VCaP (cell line): ENCODE results near the gene EIF4G3.

Experiments used
- H3K27ac ChIP-seq: fragments of 450-650 bp; 2 replicates; pipeline ENCODE4 v1.5.1; 2017
- TF ChIP-seq, protein P1 (sequence below): fragments of 450-650 bp; conservative IDR thresholded peaks from 2 replicates; pipeline ENCODE4 v1.5.1; 2017; ENCODE audit warnings: mild to moderate bottlenecking, moderate library complexity

The EIF4G3 gene

DNA sequence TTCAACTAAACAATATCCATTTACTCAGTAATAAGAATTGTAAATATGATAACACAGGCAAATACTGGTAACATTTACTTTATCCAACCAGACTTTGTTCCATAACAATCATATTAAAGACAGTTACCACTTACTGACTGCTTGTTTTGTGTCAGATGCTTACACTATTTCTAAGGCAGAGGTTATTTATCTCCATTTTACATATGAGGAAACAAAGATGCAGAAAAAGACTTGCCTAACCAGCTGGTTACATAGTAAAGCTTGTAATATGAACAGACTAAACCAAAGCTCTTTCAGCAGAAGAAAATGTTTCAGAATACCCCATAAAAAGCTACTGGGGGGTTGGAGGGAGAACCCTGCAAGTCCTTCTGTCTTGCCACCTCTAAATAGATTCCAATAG is 180.1 kb downstream of the EIF4G3 start:
- no peak overlapping the region for H3K27ac ChIP-seq
- TF ChIP-seq, protein P1, sequence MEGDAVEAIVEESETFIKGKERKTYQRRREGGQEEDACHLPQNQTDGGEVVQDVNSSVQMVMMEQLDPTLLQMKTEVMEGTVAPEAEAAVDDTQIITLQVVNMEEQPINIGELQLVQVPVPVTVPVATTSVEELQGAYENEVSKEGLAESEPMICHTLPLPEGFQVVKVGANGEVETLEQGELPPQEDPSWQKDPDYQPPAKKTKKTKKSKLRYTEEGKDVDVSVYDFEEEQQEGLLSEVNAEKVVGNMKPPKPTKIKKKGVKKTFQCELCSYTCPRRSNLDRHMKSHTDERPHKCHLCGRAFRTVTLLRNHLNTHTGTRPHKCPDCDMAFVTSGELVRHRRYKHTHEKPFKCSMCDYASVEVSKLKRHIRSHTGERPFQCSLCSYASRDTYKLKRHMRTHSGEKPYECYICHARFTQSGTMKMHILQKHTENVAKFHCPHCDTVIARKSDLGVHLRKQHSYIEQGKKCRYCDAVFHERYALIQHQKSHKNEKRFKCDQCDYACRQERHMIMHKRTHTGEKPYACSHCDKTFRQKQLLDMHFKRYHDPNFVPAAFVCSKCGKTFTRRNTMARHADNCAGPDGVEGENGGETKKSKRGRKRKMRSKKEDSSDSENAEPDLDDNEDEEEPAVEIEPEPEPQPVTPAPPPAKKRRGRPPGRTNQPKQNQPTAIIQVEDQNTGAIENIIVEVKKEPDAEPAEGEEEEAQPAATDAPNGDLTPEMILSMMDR = no peak

DNA sequence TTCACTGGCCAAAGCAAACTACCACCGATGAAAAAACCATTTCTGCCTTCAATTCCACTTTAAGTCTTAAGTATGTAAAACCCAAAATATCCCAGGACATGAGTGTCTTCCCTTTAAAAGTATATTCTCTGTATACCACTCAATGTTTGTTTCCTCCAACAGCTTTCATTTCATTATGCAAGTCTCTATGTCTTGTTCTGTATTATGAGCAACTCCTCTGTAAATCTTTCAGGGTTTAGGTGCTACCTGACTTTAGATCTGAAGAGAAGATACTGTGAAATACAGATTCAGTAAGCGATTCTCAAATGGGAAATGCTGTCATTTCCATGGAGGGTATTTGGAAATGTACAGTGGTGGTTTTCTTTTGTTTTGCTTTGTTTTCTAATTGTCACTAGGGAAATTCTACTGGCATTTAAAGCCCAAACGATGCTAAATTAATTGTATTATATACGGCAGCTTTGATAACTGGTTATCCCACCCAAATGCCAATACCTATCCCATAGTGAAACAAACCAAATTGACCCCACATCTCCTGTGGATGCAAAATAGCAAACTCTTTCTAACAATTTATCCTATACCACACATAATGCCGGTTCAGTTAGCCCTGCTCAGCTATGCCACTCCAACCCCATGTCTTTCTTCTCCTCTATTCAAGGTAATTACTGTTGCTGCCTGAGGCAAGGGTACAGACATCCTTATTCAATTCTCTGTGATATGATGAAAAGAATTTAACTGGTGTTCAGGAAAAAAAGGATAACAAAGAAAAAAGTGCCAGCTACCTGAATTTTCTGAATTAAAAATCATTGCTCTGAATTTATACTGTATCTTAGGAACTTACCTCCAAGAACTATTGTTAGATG is 182.8 kb downstream of the EIF4G3 start:
- no peak overlapping the region for H3K27ac ChIP-seq
- TF ChIP-seq, protein P1 = no peak

DNA sequence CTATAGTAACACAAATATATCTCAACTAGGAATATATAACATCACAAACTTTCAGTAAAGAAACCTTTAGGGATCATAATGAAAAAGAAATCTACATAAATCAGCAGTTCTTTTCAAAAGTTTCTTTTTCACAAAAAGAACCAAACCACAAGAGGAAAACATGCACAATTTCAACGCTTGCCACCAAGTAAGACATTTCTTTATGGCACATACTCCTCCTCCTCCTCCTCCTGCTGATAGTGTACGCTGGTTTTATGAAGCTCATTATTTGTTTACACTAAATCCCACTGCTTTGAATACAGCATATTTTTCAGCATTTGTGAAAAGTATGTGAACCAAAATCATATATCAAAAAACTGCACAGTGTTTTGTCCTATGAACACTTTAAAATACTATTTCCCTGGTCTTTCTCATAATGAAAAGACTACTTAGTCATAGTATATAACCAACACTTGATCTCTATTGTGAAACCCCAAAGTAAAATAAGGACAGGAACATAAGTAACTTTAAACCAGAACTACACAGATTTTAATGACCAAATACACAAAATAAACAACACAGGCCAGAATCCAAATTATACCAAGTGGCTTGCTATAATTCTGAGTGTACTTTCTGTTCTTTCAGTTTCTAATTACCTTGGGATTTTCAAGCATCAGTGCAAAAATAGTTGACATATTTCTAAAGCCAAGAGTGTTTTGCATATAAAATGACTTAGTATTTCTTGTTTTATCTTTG is 184.2 kb downstream of the EIF4G3 start:
- TF ChIP-seq, protein P1 = no peak
- no peak overlapping the region for H3K27ac ChIP-seq

DNA sequence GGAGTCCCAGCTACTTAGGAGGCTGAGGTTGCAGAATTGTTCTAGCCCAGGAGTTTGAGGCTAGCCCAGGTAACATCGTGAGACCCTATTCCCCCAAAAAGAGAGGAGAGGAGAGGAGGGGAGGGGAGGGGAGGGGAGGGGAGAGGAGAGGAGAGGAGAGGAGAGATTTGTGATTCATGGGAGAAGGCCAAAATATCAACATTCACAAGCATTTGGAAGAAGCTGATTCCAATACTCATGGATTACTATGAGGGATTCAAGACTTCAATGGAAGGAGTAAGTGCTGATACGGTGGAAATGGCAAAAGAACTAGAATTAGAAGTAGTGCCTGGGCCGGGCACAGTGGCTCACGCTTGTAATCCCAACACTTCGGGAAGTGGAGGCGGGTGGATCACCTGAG is 187.8 kb downstream of the EIF4G3 start:
- TF ChIP-seq, protein P1 = no peak
- no peak overlapping the region for H3K27ac ChIP-seq

DNA sequence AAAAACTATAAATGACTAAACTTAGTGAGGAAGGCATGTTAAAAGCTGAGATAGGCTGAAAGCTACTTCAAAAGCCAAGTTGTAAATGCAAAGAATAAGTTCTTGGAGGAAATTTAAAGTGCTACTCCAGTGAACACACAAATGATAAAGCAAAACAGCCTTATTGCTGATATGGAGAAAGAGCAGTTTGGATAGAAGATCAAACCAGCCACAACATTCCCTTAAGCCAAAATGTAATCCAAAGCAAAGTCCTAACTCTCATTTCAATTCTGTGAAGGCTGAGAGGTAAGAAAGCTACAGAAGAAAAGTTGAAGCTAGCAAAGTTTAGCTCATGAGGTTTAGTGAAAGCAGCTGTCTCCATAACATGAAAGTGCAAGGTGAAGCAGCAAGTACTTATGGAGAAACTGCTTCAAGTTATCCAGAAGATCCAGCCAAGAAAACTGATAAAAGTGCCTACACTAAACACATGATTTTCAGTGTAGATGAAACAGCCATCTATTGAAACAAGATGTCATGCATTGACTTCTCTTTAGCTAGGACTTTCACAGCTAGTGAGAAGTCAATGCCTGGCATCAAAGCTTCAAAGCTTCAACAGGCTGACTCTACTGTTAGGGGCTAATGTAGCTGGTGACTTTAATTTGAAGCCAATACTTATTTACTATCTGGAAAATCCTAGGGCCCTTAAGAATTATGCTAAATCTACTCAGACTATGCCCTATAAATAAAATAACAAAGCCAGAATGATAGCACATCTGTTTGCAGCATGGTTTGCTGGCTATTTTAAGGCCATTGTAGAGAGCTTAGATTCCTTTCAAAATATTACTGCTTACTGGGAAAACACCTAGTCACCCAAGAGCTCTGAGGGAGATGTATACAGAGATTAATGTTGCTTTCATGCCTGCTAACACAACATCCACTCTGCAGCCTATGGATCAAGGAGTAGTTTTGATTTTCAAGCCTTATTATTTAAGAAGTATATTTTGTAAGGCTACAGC is 188.6 kb downstream of the EIF4G3 start:
- H3K27ac ChIP-seq = no peak overlapping the region
- TF ChIP-seq, protein P1 = no peak

DNA sequence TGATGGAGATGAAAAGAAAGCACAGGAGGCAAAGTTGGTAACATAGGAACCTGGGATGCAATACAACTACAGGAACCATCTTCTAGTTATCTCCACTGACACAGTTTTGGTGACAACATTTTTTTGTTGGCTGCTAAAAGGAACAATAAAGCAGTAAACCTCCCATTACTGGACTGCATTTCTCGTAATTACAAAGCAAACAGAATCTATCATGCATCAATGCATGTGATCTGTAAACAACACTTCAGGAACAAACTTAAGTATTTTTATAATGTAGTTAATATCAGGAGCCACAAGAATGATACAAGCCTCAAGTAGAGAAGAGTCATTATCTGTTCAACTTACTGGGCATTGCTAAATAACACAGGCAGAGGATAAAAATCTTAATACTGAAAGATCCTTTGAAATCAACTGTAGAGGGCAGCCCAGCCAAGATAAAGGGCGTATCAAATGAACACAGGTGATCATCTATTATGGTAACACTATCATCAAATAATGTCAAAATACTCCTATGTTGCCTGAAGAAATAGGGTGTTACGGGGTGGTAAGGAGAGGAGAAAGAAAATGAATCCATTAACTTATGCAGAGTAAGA is 193.3 kb downstream of the EIF4G3 start:
- TF ChIP-seq, protein P1 = peak; percentile 29
- peak overlapping the region; percentile 17; the same call in 1 of the 2 replicates for H3K27ac ChIP-seq
